ENCODE measurements around the gene ATG7.

GRCh38 chr3:11411956-11412355 is 139.8 kb downstream of the ATG7 start:
- no peak for TF ChIP-seq CTCF (IDR thresholded peaks at IDR 0.05)
- TF ChIP-seq POLR2A (IDR thresholded peaks at IDR 0.05) = no peak

Measured in heart left ventricle (tissue), 13 donors.